H1 (cell line): ENCODE measurements around the gene HS3ST5. TPM values are rescaled to one million over a fixed set of nuclear protein-coding genes. Genes with fewer than 3 reads are reported as not detected.

Experiments used
- CTCF ChIA-PET: fragments of 300-600 bp; sonication (Branson Sonifier 250); formaldehyde crosslinking; loops from one replicate; lab custom pipeline; 2021; ENCODE audit not compliant: partially characterized antibody; lab: Charles Lee
- POLR2A ChIA-PET: fragments of 300-600 bp; sonication (Branson Sonifier 250); formaldehyde crosslinking; loops from one replicate; lab custom pipeline; 2021; ENCODE audit warnings: inconsistent platforms; ENCODE audit not compliant: partially characterized antibody; lab: Charles Lee
- DNase-seq, 2 experiments: peaks; one replicate each; pipeline versions ENCODE4 v3.0.0 to v3.0.0-alpha.2; 2010 to 2022; ENCODE audit warnings: low spot score in 2 of 2, low read depth in 1 of 2, mixed read lengths in 1 of 2
- FAIRE-seq: peaks from 2 replicates; lab custom pipeline; 2011; peaks lifted over from hg19 to GRCh38; lab: Jason Lieb, UNC
- H2AFZ ChIP-seq: 2 replicates; pipeline ENCODE4 v1.8.1; 2012; ENCODE audit warnings: low read length, inconsistent platforms
- H2AK5ac ChIP-seq: 2 replicates; pipeline ENCODE4 v1.6.1; 2013; ENCODE audit warnings: low read depth, low read length
- H2BK120ac ChIP-seq: replicated peaks from 2 replicates; pipeline ENCODE3; 2013; ENCODE audit warnings: low read depth, low read length, inconsistent platforms
- H2BK12ac ChIP-seq: 2 replicates; pipeline ENCODE4 v1.6.1; 2013; ENCODE audit warnings: low read depth, low read length
- H2BK15ac ChIP-seq: 2 replicates; pipeline ENCODE4 v1.6.1; 2013; ENCODE audit warnings: low read length
- H2BK20ac ChIP-seq: 2 replicates; pipeline ENCODE4 v1.6.1; 2013; ENCODE audit warnings: low read length
- H2BK5ac ChIP-seq: 2 replicates; pipeline ENCODE4 v1.6.1; 2013; ENCODE audit warnings: low read depth, low read length
- H3K14ac ChIP-seq: 2 replicates; pipeline ENCODE4 v1.6.1; 2013; ENCODE audit warnings: inconsistent platforms; ENCODE audit not compliant: insufficient read length
- H3K18ac ChIP-seq: 2 replicates; pipeline ENCODE4 v1.6.1; 2013; ENCODE audit warnings: low read length; ENCODE audit errors: extremely low read depth
- H3K23ac ChIP-seq: 2 replicates; pipeline ENCODE4 v1.6.1; 2013; ENCODE audit warnings: inconsistent platforms; ENCODE audit not compliant: insufficient read length
- H3K23me2 ChIP-seq: 2 replicates; pipeline ENCODE4 v1.6.1; 2013; ENCODE audit warnings: low read depth, low read length
- H3K27ac ChIP-seq: 2 replicates; pipeline ENCODE4 v1.6.1; 2011; ENCODE audit warnings: low read depth, low read length, inconsistent platforms
- H3K27me3 ChIP-seq, 4 experiments: replicated peaks in 1 of 4; 1 replicate in 1 of 4; 2 replicates in 3 of 4; pipeline versions ENCODE4 v1.6.1 to v1.8.1; 2011 to 2013; ENCODE audit warnings: low read length in 3 of 4, mild to moderate bottlenecking in 3 of 4, inconsistent platforms in 2 of 4, mixed read lengths in 2 of 4, moderate library complexity in 1 of 4; ENCODE audit not compliant: control insufficient read depth in 3 of 4, insufficient read depth in 3 of 4; ENCODE audit errors: extremely low read depth in 1 of 4
- H3K36me3 ChIP-seq, 4 experiments: 2 replicates each; pipeline versions ENCODE4 v1.6.1 to v1.8.1; 2011 to 2013; ENCODE audit warnings: mild to moderate bottlenecking in 4 of 4, low read length in 3 of 4, moderate library complexity in 2 of 4, control low read depth in 1 of 4, inconsistent platforms in 1 of 4; ENCODE audit not compliant: insufficient read depth in 4 of 4, control insufficient read depth in 2 of 4
- H3K4ac ChIP-seq: replicated peaks from 2 replicates; pipeline ENCODE3; 2013; ENCODE audit warnings: low read length, low read depth, mixed read lengths, inconsistent platforms; ENCODE audit not compliant: insufficient read length
- H3K4me1 ChIP-seq, 4 experiments: replicated peaks in 1 of 4; 1 replicate in 1 of 4; 2 replicates in 3 of 4; pipeline versions ENCODE4 v1.6.1 to v1.8.1; 2011 to 2013; ENCODE audit warnings: low read length in 3 of 4, inconsistent platforms in 2 of 4, mixed read lengths in 1 of 4; ENCODE audit not compliant: insufficient read depth in 4 of 4, control insufficient read depth in 3 of 4
- H3K4me2 ChIP-seq, 2 experiments: 2 replicates each; pipeline versions ENCODE4 v1.6.1 to v1.8.1; 2011 to 2013; ENCODE audit warnings: low read depth in 2 of 2, low read length in 2 of 2, control low read depth in 1 of 2, inconsistent platforms in 1 of 2, mild to moderate bottlenecking in 1 of 2; ENCODE audit not compliant: insufficient read depth in 1 of 2
- H3K4me3 ChIP-seq, 4 experiments: fragments of 200-600, 300-600 bp in 1 of 4; sonication (generic), shearing (Covaris generic), sonication (Bioruptor Twin) in 1 of 4; 2 replicates each; pipeline versions ENCODE4 v1.5.1 to v1.8.1; 2011 to 2016; ENCODE audit warnings: low read length in 4 of 4, low read depth in 3 of 4, control low read depth in 2 of 4, inconsistent platforms in 2 of 4, mild to moderate bottlenecking in 2 of 4, mixed read lengths in 1 of 4, moderate library complexity in 1 of 4; ENCODE audit not compliant: insufficient read depth in 2 of 4; ENCODE audit errors: extremely low read depth in 1 of 4
- H3K56ac ChIP-seq: replicated peaks from 2 replicates; pipeline ENCODE3; 2013; ENCODE audit warnings: low read depth, mild to moderate bottlenecking, mixed read lengths, low read length, inconsistent platforms; ENCODE audit not compliant: insufficient read length
- H3K79me1 ChIP-seq: 2 replicates; pipeline ENCODE4 v1.6.1; 2013; ENCODE audit warnings: low read depth, low read length, control low read depth
- H3K79me2 ChIP-seq, 2 experiments: 2 replicates each; pipeline versions ENCODE4 v1.6.1 to v1.8.1; 2012 to 2013; ENCODE audit warnings: low read length in 2 of 2, mild to moderate bottlenecking in 2 of 2, inconsistent platforms in 1 of 2; ENCODE audit not compliant: insufficient read depth in 2 of 2, control insufficient read depth in 1 of 2
- H3K9ac ChIP-seq, 4 experiments: replicated peaks in 1 of 4; 1 replicate in 1 of 4; 2 replicates in 3 of 4; pipeline versions ENCODE4 v1.6.1 to v1.8.1; 2011 to 2013; ENCODE audit warnings: low read depth in 3 of 4, low read length in 3 of 4, control low read depth in 2 of 4, mild to moderate bottlenecking in 2 of 4, moderate library complexity in 2 of 4, inconsistent platforms in 1 of 4; ENCODE audit errors: extremely low read depth in 1 of 4
- H3K9me3 ChIP-seq, 2 experiments: 2 replicates each; pipeline versions ENCODE4 v1.6.1 to v1.8.1; 2012 to 2013; ENCODE audit warnings: mild to moderate bottlenecking in 2 of 2, moderate library complexity in 2 of 2, control low read depth in 1 of 2, inconsistent platforms in 1 of 2, low read depth in 1 of 2, low read length in 1 of 2, mixed read lengths in 1 of 2; ENCODE audit not compliant: insufficient read depth in 2 of 2
- H4K20me1 ChIP-seq, 2 experiments: replicated peaks in 1 of 2; 2 replicates each; pipeline versions ENCODE3 to v1.8.1; 2011 to 2013; ENCODE audit warnings: inconsistent platforms in 2 of 2, low read length in 2 of 2, mild to moderate bottlenecking in 1 of 2; ENCODE audit not compliant: insufficient read depth in 2 of 2, control insufficient read depth in 1 of 2
- H4K5ac ChIP-seq: 2 replicates; pipeline ENCODE4 v1.6.1; 2013; ENCODE audit warnings: low read length, low read depth, mixed read lengths, inconsistent platforms; ENCODE audit not compliant: insufficient read length
- H4K8ac ChIP-seq: 2 replicates; pipeline ENCODE4 v1.8.0; 2013; ENCODE audit warnings: mild to moderate bottlenecking, moderate library complexity, low read length, inconsistent platforms; ENCODE audit not compliant: insufficient read depth; ENCODE audit errors: extremely low read depth
- H4K91ac ChIP-seq: replicated peaks from 2 replicates; pipeline ENCODE3; 2013; ENCODE audit warnings: low read length, mixed read lengths, inconsistent platforms; ENCODE audit not compliant: insufficient read length
- HDAC6 ChIP-seq: IDR thresholded peaks from one replicate; pipeline ENCODE4 v1.7.1; 2012; ENCODE audit warnings: low read depth, mild to moderate bottlenecking, inconsistent platforms, low read length, moderate library complexity
- KDM5A ChIP-seq: fragments of 200-600 bp; IDR thresholded peaks from 2 replicates; pipeline ENCODE4 v1.7.1; 2012; ENCODE audit warnings: mild to moderate bottlenecking, low read length, inconsistent platforms, mixed read lengths
- WGBS, 2 experiments: shearing (Covaris generic) in 1 of 2; methylation state at CpG; one replicate each; pipeline versions ENCODE4 v1.1.6 to v1.1.7; 2013 to 2015; ENCODE audit warnings: low lambda C conversion rate in 2 of 2, mixed read lengths in 2 of 2, inconsistent platforms in 1 of 2, low coverage in 1 of 2, missing lambda C conversion rate in 1 of 2; ENCODE audit not compliant: insufficient replicate concordance in 2 of 2, insufficient coverage in 1 of 2, insufficient read length in 1 of 2; ENCODE audit errors: extremely low coverage in 1 of 2, missing lambda C conversion rate in 1 of 2; 5-methylcytosine and 5-hydroxymethylcytosine counted together
- polyA plus RNA-seq, 7 experiments: library from polyadenylated mRNA; depleted of rRNA in 3 of 7; stranded (reverse) in 5 of 7; unstranded in 2 of 7; fragments of >200 nt in 5 of 7; fragments of 200-250 nt in 2 of 7; gene quantifications; 1 replicate in 5 of 7; 2 replicates in 1 of 7; 4 replicates in 1 of 7; pipeline versions ENCODE4 v1.2.1 to v1.2.3, GENCODE V29; 2011 to 2013; ENCODE audit warnings: missing spikeins in 2 of 7, mixed read lengths in 2 of 7
- total RNA-seq: library from RNA; stranded (reverse); fragmentation: NEBNext Ultra II Directional; extraction: Animal tissue kit (Norgen Biotek cat#: 25700); gene quantifications from 2 replicates; pipeline ENCODE4 v1.2.1, GENCODE V29; 2021

HS3ST5 gene
- total and polyA plus RNA-seq, 2 of the 8 experiments (the other 6 are each of a cell fraction or from before 2014, with no cell fraction given), result 1.2 to 9.9 TPM

DNA sequence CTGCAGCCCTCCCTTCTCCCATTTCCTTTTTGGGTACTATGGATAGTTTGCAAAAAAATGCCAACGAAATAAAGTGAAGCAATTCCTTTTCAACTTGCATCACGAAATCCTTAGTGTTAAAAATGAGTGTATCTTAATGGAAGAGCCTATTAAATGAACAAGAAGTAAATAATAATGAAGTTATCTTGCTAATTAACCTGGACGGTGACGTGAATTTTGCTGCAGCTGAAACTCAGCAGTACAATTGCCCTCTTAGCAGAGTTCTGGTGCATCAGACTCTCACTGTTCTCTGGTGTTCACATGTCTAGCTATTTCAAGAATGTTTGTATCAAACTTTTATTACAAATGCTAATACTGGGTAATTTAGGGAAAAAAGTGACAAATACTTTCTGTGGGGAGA lies 252.2 kb downstream of the HS3ST5 start:
- no peak overlapping the region for H4K8ac ChIP-seq
- TF ChIP-seq KDM5A (no peak), HDAC6 (no peak)
- H4K20me1 ChIP-seq, result no peaks in the 10 kb centered on the region
- no peak overlapping the region for H3K4me2 ChIP-seq
- 0 out of 7 replicates have a peak, but pooled peaks cover 0 to 2% (median 0%) of the 10 kb centered on the region in 4 experiments for H3K4me1 ChIP-seq
- H3K79me1 ChIP-seq, result no peaks in the 10 kb centered on the region
- H2BK20ac ChIP-seq, result no peak overlapping the region
- no peaks in the 10 kb centered on the region; the same call in 1 of the 2 replicates for H3K23me2 ChIP-seq
- H3K56ac ChIP-seq, result no peak overlapping the region
- H3K4ac ChIP-seq, result no peak overlapping the region
- no peak overlapping the region for H2AFZ ChIP-seq
- H3K18ac ChIP-seq, result no peak overlapping the region
- H3K9ac ChIP-seq, result no peak overlapping the region
- ChIA-PET POLR2A (no interaction called here), CTCF (interaction anchor here (1.2 to 2.5 kb wide), 3 partner anchors 95 to 214 kb away, joined by 4 to 11 read pairs (median 5); no protein-coding TSS in a partner anchor)
- H4K5ac ChIP-seq, result no peak overlapping the region
- H4K91ac ChIP-seq, result no peak overlapping the region
- DNase-seq (no peak), FAIRE-seq (no peak)
- no peak overlapping the region for H3K23ac ChIP-seq
- H3K27ac ChIP-seq, result no peak overlapping the region
- H2BK15ac ChIP-seq, result no peak overlapping the region
- no peaks in the 10 kb centered on the region for H3K79me2 ChIP-seq
- H2BK12ac ChIP-seq, result no peak overlapping the region
- H2BK120ac ChIP-seq, result no peak overlapping the region
- no peak overlapping the region for H2AK5ac ChIP-seq
- peaks cover 0 to 4% (median 0%) of the 10 kb centered on the region in 4 experiments; a peak in 4 of 8 replicates for H3K36me3 ChIP-seq
- no peaks in the 10 kb centered on the region for H3K9me3 ChIP-seq
- 73% methylated on average over 4 of the region's 4 CpGs; no CpG with 5 or more reads in 1 of the 2 experiments for WGBS, 2 experiments
- H2BK5ac ChIP-seq, result no peak overlapping the region
- H3K14ac ChIP-seq, result no peak overlapping the region
- H3K27me3 ChIP-seq, result no peaks in the 10 kb centered on the region
- H3K4me3 ChIP-seq, result no peak overlapping the region
